Stimulated activated naive CD8-positive, alpha-beta T cell treated with anti-CD3 and anti-CD28 coated beads, Interleukin-15, amount 100 ng/mL, for 72 hours (primary cell): ENCODE measurements around the gene SLC5A6.
"Not testable (repeated sequence)": the region's sequence is repeated elsewhere in the genome, so short reads cannot be mapped to it uniquely, and the experiment has no call there.

Source experiments
- ATAC-seq: fragments of 150-1000 bp; cut with Tn5 transposase; 2 replicates; pipeline ENCODE4 v1.10.0; 2021; ENCODE audit warnings: mild to moderate bottlenecking, moderate library complexity
- DNase-seq, 2 donors: peaks; one replicate each; pipeline ENCODE4 v3.0.0; 2021 to 2022
- H3K27ac Mint-ChIP-seq, 2 donors: one replicate each; pipeline ENCODE4 v1.8.0; 2022; ENCODE audit warnings: mild to moderate bottlenecking in 2 of 2, mixed read lengths in 2 of 2, moderate library complexity in 2 of 2
- H3K27me3 Mint-ChIP-seq: one replicate; pipeline ENCODE4 v1.8.0; 2022; ENCODE audit warnings: mixed read lengths
- H3K4me1 Mint-ChIP-seq: one replicate; pipeline ENCODE4 v1.8.0; 2022; ENCODE audit warnings: mild to moderate bottlenecking, mixed read lengths
- H3K4me3 Mint-ChIP-seq, 2 donors: one replicate each; pipeline ENCODE4 v1.8.0; 2022; ENCODE audit warnings: mild to moderate bottlenecking in 2 of 2, mixed read lengths in 2 of 2, moderate library complexity in 1 of 2
- H3K9me3 Mint-ChIP-seq, 2 donors: one replicate each; pipeline ENCODE4 v1.8.0; 2022; ENCODE audit warnings: mixed read lengths in 2 of 2

Gene SLC5A6

DNA sequence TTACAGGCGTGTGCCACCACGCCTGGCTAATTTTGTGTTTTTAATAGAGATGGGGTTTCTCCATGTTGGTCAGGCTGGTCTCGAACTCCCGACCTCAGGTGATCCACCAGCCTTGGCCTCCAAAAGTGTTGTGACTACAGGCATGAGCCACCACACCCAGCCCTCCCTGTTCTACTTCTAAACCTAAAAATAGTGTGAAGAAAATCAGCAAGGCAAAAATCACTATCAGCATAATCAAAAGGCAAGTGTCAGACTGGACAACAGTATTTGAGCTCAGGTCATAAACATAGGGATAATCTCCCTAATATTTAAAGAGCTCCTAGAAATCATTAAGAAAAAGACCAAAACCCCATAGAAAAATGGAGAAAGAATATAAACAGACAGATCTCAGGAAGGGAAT is 36.3 kb downstream of the SLC5A6 start:
- H3K9me3 Mint-ChIP-seq, ATAC-seq, H3K4me1 Mint-ChIP-seq, DNase-seq, H3K4me3 Mint-ChIP-seq, H3K27ac Mint-ChIP-seq: not testable (repeated sequence)
- peaks cover 13% of the 10 kb centered on the region for H3K27me3 Mint-ChIP-seq

- H3K4me1 Mint-ChIP-seq: no peaks in the 10 kb centered on the region
- ATAC-seq (no peak), DNase-seq (no peak)
- H3K4me3 Mint-ChIP-seq: no peak overlapping the region
- no peaks in the 10 kb centered on the region for H3K9me3 Mint-ChIP-seq
- H3K27me3 Mint-ChIP-seq: peaks cover 9% of the 10 kb centered on the region
- H3K27ac Mint-ChIP-seq: no peak overlapping the region
Measured at GRCh38 chr2:27175330-27175729, 36.7 kb downstream of the SLC5A6 start.

- Mint-ChIP-seq H3K9me3 (no peaks in the 10 kb centered on the region), H3K4me3 (no peak overlapping the region), H3K27ac (no peak overlapping the region), H3K4me1 (no peaks in the 10 kb centered on the region), H3K27me3 (peaks cover 5% of the 10 kb centered on the region)
- DNase-seq (no peak), ATAC-seq (no peak)
Measured at GRCh38 chr2:27174638-27175037, 37.4 kb downstream of the SLC5A6 start.

DNA sequence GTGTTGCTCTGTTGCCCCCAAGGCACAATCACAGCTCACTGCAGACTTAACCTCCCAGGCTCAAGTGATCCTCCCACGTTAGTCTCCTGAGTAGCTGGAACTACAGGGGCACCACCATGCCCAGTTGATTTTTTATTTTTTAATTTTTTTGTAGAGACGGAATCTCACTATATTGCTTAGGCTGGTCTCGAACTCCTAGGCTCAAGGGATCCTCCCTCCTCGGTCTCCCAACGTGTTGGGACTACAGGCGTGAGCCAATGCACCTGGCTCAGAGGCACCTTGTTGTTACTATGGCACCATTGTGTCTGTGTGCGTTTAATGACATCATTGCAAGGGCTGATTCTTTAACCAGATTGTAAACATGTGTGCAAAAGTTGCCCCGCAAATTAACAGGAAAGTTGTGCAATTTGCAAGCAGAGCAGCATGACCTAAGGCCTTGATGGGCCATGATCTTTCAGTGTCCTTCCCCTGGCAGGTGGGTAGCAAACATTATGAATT is 40.7 kb downstream of the SLC5A6 start:
- no peaks in the 10 kb centered on the region for H3K9me3 Mint-ChIP-seq
- H3K27ac Mint-ChIP-seq: no peak overlapping the region
- no peaks in the 10 kb centered on the region for H3K27me3 Mint-ChIP-seq
- no peaks in the 10 kb centered on the region for H3K4me1 Mint-ChIP-seq
- DNase-seq (no peak), ATAC-seq (no peak)
- H3K4me3 Mint-ChIP-seq: no peak overlapping the region

GRCh38 chr2:27170581-27171337 is 41.3 kb downstream of the SLC5A6 start:
- Mint-ChIP-seq H3K9me3 (no peaks in the 10 kb centered on the region), H3K27me3 (no peaks in the 10 kb centered on the region), H3K4me3 (peak overlapping the region in 1 of 2 donors; percentile 28), H3K4me1 (no peaks in the 10 kb centered on the region), H3K27ac (no peak overlapping the region)
- ATAC-seq (no peak), DNase-seq (no peak)

GRCh38 chr2:27164960-27165763 is 46.9 kb downstream of the SLC5A6 start:
- DNase-seq (no peak), ATAC-seq (no peak)
- no peak overlapping the region for H3K27ac Mint-ChIP-seq
- H3K4me1 Mint-ChIP-seq: no peaks in the 10 kb centered on the region
- no peaks in the 10 kb centered on the region for H3K27me3 Mint-ChIP-seq
- H3K4me3 Mint-ChIP-seq: no peak overlapping the region
- no peaks in the 10 kb centered on the region for H3K9me3 Mint-ChIP-seq

DNA sequence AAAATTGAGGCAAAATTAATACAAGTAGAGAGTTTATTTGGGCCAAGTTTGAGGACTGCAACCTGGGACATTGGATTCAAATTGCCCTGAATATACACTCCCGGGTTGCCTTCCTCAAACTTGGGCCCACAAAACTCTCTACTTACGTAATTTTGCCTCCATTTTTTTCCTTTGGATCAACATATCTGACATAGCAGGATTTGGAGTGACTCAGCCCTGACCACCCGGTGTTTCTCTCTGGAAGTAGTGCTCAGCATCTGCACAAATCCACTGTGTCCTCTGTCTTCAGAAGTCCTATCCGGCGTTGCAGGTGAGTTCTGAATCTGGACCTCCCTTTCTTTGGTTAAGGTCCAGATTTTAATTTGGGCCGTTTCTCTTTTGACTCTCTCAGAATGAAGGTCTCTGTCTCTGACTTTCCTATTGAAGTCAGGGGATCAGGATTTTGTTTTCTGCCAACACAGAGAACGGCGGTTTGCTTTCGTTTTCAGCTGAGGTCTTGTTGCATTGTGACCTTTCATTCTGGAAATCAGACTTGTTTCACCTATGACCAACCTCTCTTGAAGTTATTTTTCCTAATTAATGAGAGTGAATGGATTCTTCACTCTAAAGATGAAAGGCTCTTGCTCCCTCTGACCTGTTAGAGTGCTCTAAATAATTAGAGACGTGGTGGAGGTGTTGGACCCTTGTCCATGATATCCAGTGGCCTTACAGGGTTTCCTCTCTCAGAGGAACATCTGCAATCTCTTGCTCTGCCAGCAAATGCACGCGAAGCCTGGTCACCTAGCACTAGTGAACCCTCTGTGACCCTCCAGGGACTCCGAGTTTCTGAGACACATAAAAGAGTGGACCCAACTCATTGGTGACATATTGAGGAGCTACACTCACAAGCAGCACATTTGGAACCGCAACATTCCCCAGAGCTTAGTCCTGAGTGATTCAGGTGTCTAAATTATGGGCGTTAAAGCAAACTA is 49.6 kb downstream of the SLC5A6 start:
- Mint-ChIP-seq H3K4me1 (no peaks in the 10 kb centered on the region), H3K27ac (no peak overlapping the region), H3K4me3 (no peak overlapping the region), H3K27me3 (no peaks in the 10 kb centered on the region), H3K9me3 (no peaks in the 10 kb centered on the region)
- no peak for ATAC-seq
- DNase-seq: no peak

DNA sequence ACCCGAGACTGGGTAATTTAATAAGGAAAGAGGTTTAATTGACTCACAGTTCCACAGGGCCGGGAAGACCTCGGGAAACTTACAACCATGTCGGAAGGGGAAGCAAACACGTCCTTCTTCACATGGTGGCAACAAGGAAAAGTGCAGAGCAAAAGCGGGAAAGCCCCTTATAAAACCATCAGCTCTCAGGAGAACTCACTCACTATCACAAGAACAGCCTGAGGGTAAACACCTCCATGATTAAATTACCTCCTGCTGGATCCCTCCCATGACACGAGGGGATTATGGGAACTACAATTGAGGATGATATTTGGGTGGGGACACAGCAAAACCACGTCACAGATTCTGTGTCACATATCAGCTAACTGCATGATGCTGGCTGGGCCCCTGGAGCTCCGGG is 51.9 kb downstream of the SLC5A6 start:
- no peak overlapping the region for H3K27ac Mint-ChIP-seq
- no peak for ATAC-seq

DNA sequence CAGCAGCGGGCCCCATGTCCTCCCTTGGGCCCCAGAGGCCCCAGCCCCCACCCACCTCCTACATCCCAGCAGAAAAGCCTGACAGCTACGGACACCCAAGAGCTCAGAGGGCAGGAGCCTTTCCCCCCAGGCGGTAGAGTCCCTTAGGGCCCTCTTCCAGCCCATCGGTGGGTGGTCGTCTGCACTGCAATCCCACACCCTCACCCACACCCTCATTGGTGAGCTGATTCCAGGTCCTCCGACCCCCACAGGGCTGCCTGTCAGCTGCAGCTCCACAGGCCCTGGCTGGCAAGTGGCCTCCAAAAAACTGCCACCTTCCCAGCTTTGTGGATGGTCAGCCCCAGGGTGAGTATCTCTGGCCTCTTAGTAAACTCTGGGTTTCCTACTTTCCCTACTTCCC is 52.8 kb downstream of the SLC5A6 start:
- H3K27me3 Mint-ChIP-seq: no peaks in the 10 kb centered on the region
- no peak overlapping the region for H3K27ac Mint-ChIP-seq
- H3K9me3 Mint-ChIP-seq: no peaks in the 10 kb centered on the region
- DNase-seq (no peak), ATAC-seq (peak; percentile 26)
- H3K4me3 Mint-ChIP-seq: no peak overlapping the region
- H3K4me1 Mint-ChIP-seq: no peaks in the 10 kb centered on the region

More for the DNA sequence above, 51.9 kb downstream of the SLC5A6 start:
- Mint-ChIP-seq H3K9me3 (no peaks in the 10 kb centered on the region), H3K4me3 (no peak overlapping the region), H3K4me1 (no peaks in the 10 kb centered on the region), H3K27me3 (no peaks in the 10 kb centered on the region)
- no peak for DNase-seq

GRCh38 chr2:27158468-27158867 is 53.6 kb downstream of the SLC5A6 start:
- ATAC-seq: peak; percentile 5
- H3K4me3 Mint-ChIP-seq: no peak overlapping the region
- H3K9me3 Mint-ChIP-seq: no peaks in the 10 kb centered on the region
- no peak for DNase-seq
- peak overlapping the region in 1 of 2 donors; percentile 57 for H3K27ac Mint-ChIP-seq
- no peaks in the 10 kb centered on the region for H3K27me3 Mint-ChIP-seq
- peaks cover 2% of the 10 kb centered on the region for H3K4me1 Mint-ChIP-seq

DNA sequence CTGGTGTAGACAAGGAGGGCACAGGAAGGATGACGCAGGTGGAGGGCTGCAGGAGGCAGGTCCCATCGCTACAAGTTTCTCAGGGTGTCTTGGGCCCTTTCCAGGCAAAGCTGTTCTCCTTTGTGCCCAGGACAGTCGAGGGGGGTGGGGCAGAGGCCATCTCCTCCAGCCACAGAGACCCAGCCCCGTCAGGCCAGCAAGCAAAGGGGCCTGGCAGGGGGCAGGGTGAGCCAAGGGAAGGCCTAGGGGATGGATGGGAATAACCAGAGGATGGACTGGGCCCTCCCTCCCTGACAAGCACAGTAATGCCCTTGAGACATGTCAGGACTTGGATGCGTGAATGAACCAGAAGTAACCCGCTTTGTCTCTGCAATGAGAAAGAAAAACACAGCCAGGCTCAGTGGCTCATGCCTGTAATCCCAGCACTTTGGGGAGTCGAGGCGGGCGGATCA is 57.0 kb downstream of the SLC5A6 start:
- peaks cover 14% of the 10 kb centered on the region for H3K4me1 Mint-ChIP-seq
- ATAC-seq: no peak
- H3K27me3 Mint-ChIP-seq: no peaks in the 10 kb centered on the region
- no peak for DNase-seq
- H3K9me3 Mint-ChIP-seq: no peaks in the 10 kb centered on the region
- H3K27ac Mint-ChIP-seq: no peak overlapping the region
- no peak overlapping the region for H3K4me3 Mint-ChIP-seq

- Mint-ChIP-seq H3K4me3 (no peak overlapping the region), H3K4me1 (peaks cover 14% of the 10 kb centered on the region), H3K27me3 (no peaks in the 10 kb centered on the region), H3K27ac (peak overlapping the region in 1 of 2 donors; percentile 64), H3K9me3 (no peaks in the 10 kb centered on the region)
- DNase-seq: no peak
- ATAC-seq: no peak
Measured at GRCh38 chr2:27154488-27154887, 57.6 kb downstream of the SLC5A6 start.

- peak; percentile 61 for ATAC-seq
- peaks cover 8% of the 10 kb centered on the region for H3K27me3 Mint-ChIP-seq
- H3K4me1 Mint-ChIP-seq: peaks cover 14% of the 10 kb centered on the region
- DNase-seq: no peak
- H3K9me3 Mint-ChIP-seq: no peaks in the 10 kb centered on the region
- H3K27ac Mint-ChIP-seq: no peak overlapping the region
- H3K4me3 Mint-ChIP-seq: no peak overlapping the region
Measured at GRCh38 chr2:27152796-27153464, 59.1 kb downstream of the SLC5A6 start.

GRCh38 chr2:27152102-27152795 is 59.8 kb downstream of the SLC5A6 start:
- DNase-seq: no peak
- Mint-ChIP-seq H3K4me1 (peaks cover 14% of the 10 kb centered on the region), H3K27me3 (peaks cover 10% of the 10 kb centered on the region), H3K27ac (no peak overlapping the region), H3K9me3 (no peaks in the 10 kb centered on the region), H3K4me3 (no peak overlapping the region)
- ATAC-seq: no peak
